Suprapubic skin (tissue), 4 donors: Measurements from ENCODE around the gene OFD1. TPM values are rescaled to one million over a fixed set of nuclear protein-coding genes. Genes with fewer than 3 reads are reported as not detected.

Source experiments
- DNase-seq, 2 donors: peaks; one replicate each; pipeline ENCODE4 v3.0.0-alpha.2; 2019; ENCODE audit warnings: low spot score in 2 of 2
- H3K27ac ChIP-seq: fragments of 200-600 bp; sonication (generic); one replicate; pipeline ENCODE4 v1.5.1; 2019
- H3K27me3 ChIP-seq: fragments of 200-600 bp; sonication (generic); one replicate; pipeline ENCODE4 v1.5.1; 2019
- H3K36me3 ChIP-seq: fragments of 200-600 bp; sonication (generic); one replicate; pipeline ENCODE4 v1.5.1; 2019
- H3K4me1 ChIP-seq: fragments of 200-600 bp; sonication (generic); one replicate; pipeline ENCODE4 v1.5.1; 2019
- H3K4me3 ChIP-seq: fragments of 200-600 bp; sonication (generic); one replicate; pipeline ENCODE4 v1.5.1; 2019; ENCODE audit warnings: mild to moderate bottlenecking
- H3K9me3 ChIP-seq: fragments of 200-600 bp; sonication (generic); one replicate; pipeline ENCODE4 v1.5.1; 2019
- EP300 ChIP-seq: sonication (generic); formaldehyde crosslinking; IDR thresholded peaks from one replicate; pipeline ENCODE4 v1.6.1; 2017; ENCODE audit warnings: antibody characterized with exemption
- POLR2A ChIP-seq, 2 donors: fragments of 450-650 bp; IDR thresholded peaks; one replicate each; pipeline ENCODE4 v1.6.1; 2017; ENCODE audit warnings: antibody characterized with exemption in 2 of 2, mild to moderate bottlenecking in 2 of 2, moderate library complexity in 2 of 2
- POLR2AphosphoS5 ChIP-seq, 3 donors: sonication (generic); formaldehyde crosslinking; IDR thresholded peaks; one replicate each; pipeline ENCODE4 v1.6.1; 2017; ENCODE audit warnings: antibody characterized with exemption in 3 of 3
- WGBS: methylation state at CpG from one replicate; pipeline ENCODE4 v1.1.5; 2018; 5-methylcytosine and 5-hydroxymethylcytosine counted together
- total RNA-seq, 4 donors: library from RNA; depleted of rRNA; stranded (reverse); fragments of >200 nt; gene quantifications; one replicate each; pipeline ENCODE4 v1.1.0, GENCODE V29; 2016
- TF ChIP-seq, protein P1 (sequence below), 2 donors: fragments of 200-600 bp in 1 of 2; fragments of 450-650 bp in 1 of 2; sonication (generic) in 1 of 2; IDR thresholded peaks; one replicate each; pipeline ENCODE4 v1.5.1; 2016 to 2019; ENCODE audit warnings: antibody characterized with exemption in 2 of 2, mild to moderate bottlenecking in 1 of 2, moderate library complexity in 1 of 2

Gene OFD1
- total RNA-seq, 4 donors from 2014 or later = 19.1 to 68.4 (median 32.5) TPM

DNA sequence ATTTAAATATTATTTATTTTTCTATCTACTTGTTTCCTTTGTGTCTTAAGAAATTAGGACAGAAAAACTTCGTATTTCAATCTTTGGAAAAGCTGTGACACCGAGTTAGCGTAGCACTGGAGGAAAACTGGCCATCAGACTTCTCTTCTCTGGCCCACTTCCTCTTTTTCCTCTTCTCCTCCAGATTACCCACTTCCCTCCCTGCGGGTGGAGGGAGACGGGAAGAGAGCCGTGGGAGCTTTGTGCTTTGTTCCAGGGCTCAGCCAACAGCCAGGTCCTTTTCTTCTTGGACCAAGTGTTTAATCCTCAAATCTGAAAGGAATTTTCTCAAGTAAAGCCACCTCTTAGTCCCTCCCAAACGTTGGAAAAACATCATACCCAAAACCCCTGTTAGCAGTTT lies 29.7 kb downstream of the OFD1 start:
- H3K36me3 ChIP-seq = peaks cover 16% of the 10 kb centered on the region
- peaks cover 12% of the 10 kb centered on the region for H3K4me1 ChIP-seq
- DNase-seq = no peak
- TF ChIP-seq POLR2A (IDR thresholded peaks at IDR 0.05) (no peak), EP300 (no peak), POLR2AphosphoS5 (IDR thresholded peaks at IDR 0.05) (no peak)
- H3K27me3 ChIP-seq = no peaks in the 10 kb centered on the region
- WGBS = 62% methylated on average over 7 of the region's 7 CpGs
- no peak overlapping the region for H3K4me3 ChIP-seq
- H3K9me3 ChIP-seq = no peaks in the 10 kb centered on the region
- H3K27ac ChIP-seq = peak overlapping the region; percentile 56

DNA sequence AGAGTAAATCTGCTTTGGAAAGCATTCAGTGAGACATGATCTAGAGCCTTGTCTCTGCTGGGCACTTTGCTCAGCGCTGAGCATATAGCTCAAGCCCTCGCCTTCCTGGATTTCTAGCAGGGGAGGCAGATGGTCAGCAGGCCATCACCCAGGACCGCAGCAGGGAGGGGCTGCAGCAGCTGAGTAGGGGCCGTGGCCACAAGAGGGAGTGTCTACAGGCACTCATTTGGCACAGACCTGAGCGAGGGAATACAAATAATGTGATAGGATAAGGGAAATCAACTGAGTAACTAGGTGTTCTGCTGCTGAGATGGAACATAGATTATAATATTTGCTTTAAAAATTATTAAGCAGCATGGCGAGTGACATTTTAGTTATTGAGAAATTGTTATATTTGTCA lies 30.2 kb downstream of the OFD1 start:
- Histone ChIP-seq H3K36me3 (peaks cover 21% of the 10 kb centered on the region), H3K4me1 (peaks cover 12% of the 10 kb centered on the region), H3K9me3 (no peaks in the 10 kb centered on the region), H3K4me3 (no peak overlapping the region), H3K27ac (peak overlapping the region; percentile 56), H3K27me3 (no peaks in the 10 kb centered on the region)
- 73% methylated on average over 6 of the region's 6 CpGs for WGBS
- TF ChIP-seq POLR2A (IDR thresholded peaks at IDR 0.05) = no peak
- TF ChIP-seq EP300 = no peak
- no peak for TF ChIP-seq POLR2AphosphoS5 (IDR thresholded peaks at IDR 0.05)
- TF ChIP-seq, protein P1, sequence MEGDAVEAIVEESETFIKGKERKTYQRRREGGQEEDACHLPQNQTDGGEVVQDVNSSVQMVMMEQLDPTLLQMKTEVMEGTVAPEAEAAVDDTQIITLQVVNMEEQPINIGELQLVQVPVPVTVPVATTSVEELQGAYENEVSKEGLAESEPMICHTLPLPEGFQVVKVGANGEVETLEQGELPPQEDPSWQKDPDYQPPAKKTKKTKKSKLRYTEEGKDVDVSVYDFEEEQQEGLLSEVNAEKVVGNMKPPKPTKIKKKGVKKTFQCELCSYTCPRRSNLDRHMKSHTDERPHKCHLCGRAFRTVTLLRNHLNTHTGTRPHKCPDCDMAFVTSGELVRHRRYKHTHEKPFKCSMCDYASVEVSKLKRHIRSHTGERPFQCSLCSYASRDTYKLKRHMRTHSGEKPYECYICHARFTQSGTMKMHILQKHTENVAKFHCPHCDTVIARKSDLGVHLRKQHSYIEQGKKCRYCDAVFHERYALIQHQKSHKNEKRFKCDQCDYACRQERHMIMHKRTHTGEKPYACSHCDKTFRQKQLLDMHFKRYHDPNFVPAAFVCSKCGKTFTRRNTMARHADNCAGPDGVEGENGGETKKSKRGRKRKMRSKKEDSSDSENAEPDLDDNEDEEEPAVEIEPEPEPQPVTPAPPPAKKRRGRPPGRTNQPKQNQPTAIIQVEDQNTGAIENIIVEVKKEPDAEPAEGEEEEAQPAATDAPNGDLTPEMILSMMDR (IDR thresholded peaks at IDR 0.05) = no peak
- DNase-seq = no peak

DNA sequence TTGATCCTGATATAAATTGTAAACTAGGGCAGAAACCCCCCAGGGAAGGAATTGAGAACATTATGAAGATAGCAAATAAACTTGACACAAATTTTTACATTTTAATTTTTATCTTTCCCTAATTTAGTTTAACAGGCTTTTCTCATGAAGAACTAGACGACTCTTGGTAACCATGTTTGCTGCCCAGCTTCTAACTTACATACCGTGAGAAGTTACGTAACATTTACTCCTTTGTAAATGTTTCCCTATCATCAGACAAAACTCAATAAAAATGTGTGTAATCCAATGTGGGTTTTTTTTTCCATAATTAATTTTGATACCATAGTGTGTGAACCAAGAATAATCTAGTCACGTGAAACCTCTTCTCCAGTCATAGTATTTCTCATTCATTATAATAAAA lies 34.4 kb downstream of the OFD1 start:
- no peak for DNase-seq
- Histone ChIP-seq H3K4me3 (no peak overlapping the region), H3K4me1 (peaks cover 2% of the 10 kb centered on the region), H3K36me3 (peaks cover 18% of the 10 kb centered on the region), H3K27me3 (no peaks in the 10 kb centered on the region), H3K27ac (no peak overlapping the region), H3K9me3 (no peaks in the 10 kb centered on the region)
- 91% methylated on average over 4 of the region's 4 CpGs for WGBS
- TF ChIP-seq POLR2AphosphoS5 (IDR thresholded peaks at IDR 0.05) (no peak), EP300 (no peak), POLR2A (IDR thresholded peaks at IDR 0.05) (no peak)
- TF ChIP-seq, protein P1 (IDR thresholded peaks at IDR 0.05) = no peak

DNA sequence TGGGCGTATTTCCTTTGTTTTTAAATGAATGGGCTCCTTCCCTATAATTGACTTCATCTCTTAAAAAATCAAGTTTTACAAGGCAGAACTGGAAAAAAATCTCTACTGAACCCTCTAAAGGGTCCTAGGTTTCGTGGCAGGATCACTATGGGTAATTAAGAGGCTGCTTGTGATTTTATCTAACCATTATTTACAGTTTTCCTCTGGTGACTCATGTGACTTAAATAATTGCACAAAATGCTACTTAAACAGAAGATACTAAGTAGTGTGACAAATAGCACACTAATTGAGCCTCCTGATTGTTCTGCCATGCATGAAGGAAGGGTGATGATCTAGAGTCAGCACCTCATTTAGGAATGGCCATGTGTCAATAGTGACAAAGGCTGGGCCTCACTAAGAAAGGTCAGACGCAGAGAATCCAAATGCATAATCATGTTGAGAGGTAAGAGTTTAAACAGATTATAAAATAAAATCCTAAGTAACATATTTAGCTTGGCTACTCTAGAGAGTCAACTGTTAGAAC lies 35.5 kb downstream of the OFD1 start:
- no peaks in the 10 kb centered on the region for H3K27me3 ChIP-seq
- H3K4me1 ChIP-seq = no peaks in the 10 kb centered on the region
- TF ChIP-seq POLR2A (IDR thresholded peaks at IDR 0.05) (no peak), EP300 (no peak), POLR2AphosphoS5 (IDR thresholded peaks at IDR 0.05) (no peak)
- TF ChIP-seq, protein P1 (IDR thresholded peaks at IDR 0.05) = no peak
- no peaks in the 10 kb centered on the region for H3K9me3 ChIP-seq
- no peak overlapping the region for H3K27ac ChIP-seq
- 87% methylated on average over 3 of the region's 3 CpGs for WGBS
- no peak for DNase-seq
- H3K4me3 ChIP-seq = no peak overlapping the region
- peaks cover 22% of the 10 kb centered on the region for H3K36me3 ChIP-seq

DNA sequence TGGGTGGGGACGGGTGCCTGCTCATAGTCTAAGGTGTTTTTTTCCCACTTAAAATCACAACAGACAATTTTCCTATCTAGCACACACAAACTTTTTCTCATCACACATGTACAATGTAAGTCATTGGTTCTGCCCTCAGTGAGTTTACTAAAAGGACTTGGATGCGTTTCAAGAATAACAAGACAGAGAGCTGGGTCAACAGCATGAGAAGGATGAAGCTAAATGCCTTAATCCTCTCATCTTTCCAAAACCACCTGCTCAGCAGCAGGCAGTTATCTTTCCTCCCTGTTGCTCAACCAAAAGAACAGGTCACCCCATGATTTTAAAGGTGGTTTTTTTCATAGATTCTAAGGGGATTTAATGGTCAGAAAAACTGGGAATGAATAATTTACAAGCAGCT lies 40.1 kb downstream of the OFD1 start:
- Histone ChIP-seq H3K9me3 (no peaks in the 10 kb centered on the region), H3K4me3 (no peak overlapping the region), H3K27ac (no peak overlapping the region), H3K27me3 (no peaks in the 10 kb centered on the region), H3K4me1 (no peaks in the 10 kb centered on the region), H3K36me3 (peaks cover 12% of the 10 kb centered on the region)
- DNase-seq = no peak
- WGBS = 89% methylated on average over 2 of the region's 2 CpGs
- TF ChIP-seq EP300 = no peak
- no peak for TF ChIP-seq POLR2A (IDR thresholded peaks at IDR 0.05)
- TF ChIP-seq, protein P1 (IDR thresholded peaks at IDR 0.05) = no peak
- TF ChIP-seq POLR2AphosphoS5 (IDR thresholded peaks at IDR 0.05) = no peak

DNA sequence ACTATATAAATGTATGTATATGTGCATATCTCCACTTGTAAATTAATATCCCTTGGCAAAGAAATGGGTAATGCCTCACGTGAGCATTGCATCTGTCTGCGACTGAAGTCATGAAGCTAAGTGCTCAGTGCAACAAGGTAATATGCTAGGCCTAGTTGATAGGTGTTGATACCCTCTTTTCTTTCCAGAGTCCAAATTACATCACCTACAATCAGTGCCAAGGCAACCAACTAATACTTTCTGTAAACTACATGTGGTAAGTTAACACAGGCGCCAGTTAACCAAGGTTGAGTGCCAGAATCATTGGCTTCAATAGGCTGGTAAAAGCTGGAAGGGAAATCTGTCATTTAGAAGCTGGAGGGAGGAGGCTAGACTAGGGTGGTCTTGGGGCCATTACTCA lies 41.3 kb downstream of the OFD1 start:
- WGBS = 97% methylated on average over 3 of the region's 3 CpGs
- H3K27me3 ChIP-seq = no peaks in the 10 kb centered on the region
- no peak for DNase-seq
- H3K9me3 ChIP-seq = no peaks in the 10 kb centered on the region
- no peak overlapping the region for H3K4me3 ChIP-seq
- H3K4me1 ChIP-seq = no peaks in the 10 kb centered on the region
- no peak for TF ChIP-seq POLR2A (IDR thresholded peaks at IDR 0.05)
- no peak for TF ChIP-seq EP300
- no peak for TF ChIP-seq POLR2AphosphoS5 (IDR thresholded peaks at IDR 0.05)
- TF ChIP-seq, protein P1 (IDR thresholded peaks at IDR 0.05) = no peak
- no peak overlapping the region for H3K27ac ChIP-seq
- peaks cover 11% of the 10 kb centered on the region for H3K36me3 ChIP-seq
